ENCODE measurements around the gene RALGPS2.

- TF ChIP-seq CTCF (IDR thresholded peaks at IDR 0.05) (no peak), TAF1 (IDR thresholded peaks at IDR 0.05; ENCODE audit: borderline replicate concordance, low read depth, low read length) (no peak), SIN3A (IDR thresholded peaks at IDR 0.05; ENCODE audit: borderline replicate concordance, low read depth, low read length) (no peak), RFX5 (IDR thresholded peaks at IDR 0.05; ENCODE audit: low read length) (no peak), REST (IDR thresholded peaks at IDR 0.05; ENCODE audit: low read depth, low read length) (no peak), GATA2 (CRISPR knock-in tag; IDR thresholded peaks at IDR 0.05) (no peak), YY1 (IDR thresholded peaks at IDR 0.05; ENCODE audit: low read depth) (no peak), JUND (IDR thresholded peaks at IDR 0.05) (no peak), EZH2phosphoT487 (IDR thresholded peaks at IDR 0.05; ENCODE audit: borderline replicate concordance, low read depth) (no peak), SMC3 (IDR thresholded peaks at IDR 0.05; ENCODE audit: low read depth, low read length) (no peak), FOSL2 (IDR thresholded peaks at IDR 0.05; ENCODE audit: borderline replicate concordance, low read depth) (no peak), FOXM1 (IDR thresholded peaks at IDR 0.05; ENCODE audit: low read depth) (no peak), USF2 (IDR thresholded peaks at IDR 0.05; ENCODE audit: borderline replicate concordance, low read depth, low read length) (no peak), RAD21 (IDR thresholded peaks at IDR 0.05; ENCODE audit: low read length) (no peak)
These were observed 119.4 kb downstream of the RALGPS2 start for GRCh38 chr1:178844436-178844835.
